ENCODE data around the gene CRLF2.
"Not testable (repeated sequence)": the region's sequence is repeated elsewhere in the genome, so short reads cannot be mapped to it uniquely, and the experiment has no call there.

The CRLF2 gene

DNA sequence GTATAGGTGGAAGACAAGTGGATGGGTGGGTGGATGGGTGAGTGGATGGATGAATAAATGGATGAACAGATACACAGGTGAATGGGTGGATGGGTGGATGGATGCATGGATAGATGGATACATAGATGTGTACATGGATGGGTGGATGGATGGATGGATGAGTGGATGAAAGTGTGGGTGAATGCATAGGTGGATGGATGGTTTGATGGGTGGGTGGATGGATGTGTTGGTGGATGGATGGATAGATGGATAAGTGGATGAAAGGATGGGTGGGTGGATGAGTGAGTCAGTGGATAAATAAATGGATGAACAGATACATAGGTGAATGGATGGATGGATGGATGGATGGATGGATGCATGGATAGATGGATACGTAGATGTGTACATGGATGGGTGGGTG, 1.6 kb downstream of the CRLF2 start:
- DNase-seq = no peak
- Histone ChIP-seq H3K4me3 (no peak overlapping the region), H3K4me1 (peaks cover 0 to under 1% (median 0%) of the 10 kb centered on the region in 4 donors), H3K27ac (no peak overlapping the region), H3K27me3 (no peaks in the 10 kb centered on the region), H3K36me3 (no peaks in the 10 kb centered on the region), H3K9me3 (no peaks in the 10 kb centered on the region)
- intact Hi-C loops (cut with DNase I; ENCODE audit: low total_unique reads) = no loop called here
- TF ChIP-seq, protein P1, sequence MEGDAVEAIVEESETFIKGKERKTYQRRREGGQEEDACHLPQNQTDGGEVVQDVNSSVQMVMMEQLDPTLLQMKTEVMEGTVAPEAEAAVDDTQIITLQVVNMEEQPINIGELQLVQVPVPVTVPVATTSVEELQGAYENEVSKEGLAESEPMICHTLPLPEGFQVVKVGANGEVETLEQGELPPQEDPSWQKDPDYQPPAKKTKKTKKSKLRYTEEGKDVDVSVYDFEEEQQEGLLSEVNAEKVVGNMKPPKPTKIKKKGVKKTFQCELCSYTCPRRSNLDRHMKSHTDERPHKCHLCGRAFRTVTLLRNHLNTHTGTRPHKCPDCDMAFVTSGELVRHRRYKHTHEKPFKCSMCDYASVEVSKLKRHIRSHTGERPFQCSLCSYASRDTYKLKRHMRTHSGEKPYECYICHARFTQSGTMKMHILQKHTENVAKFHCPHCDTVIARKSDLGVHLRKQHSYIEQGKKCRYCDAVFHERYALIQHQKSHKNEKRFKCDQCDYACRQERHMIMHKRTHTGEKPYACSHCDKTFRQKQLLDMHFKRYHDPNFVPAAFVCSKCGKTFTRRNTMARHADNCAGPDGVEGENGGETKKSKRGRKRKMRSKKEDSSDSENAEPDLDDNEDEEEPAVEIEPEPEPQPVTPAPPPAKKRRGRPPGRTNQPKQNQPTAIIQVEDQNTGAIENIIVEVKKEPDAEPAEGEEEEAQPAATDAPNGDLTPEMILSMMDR (IDR thresholded peaks at IDR 0.05) = no peak

DNA sequence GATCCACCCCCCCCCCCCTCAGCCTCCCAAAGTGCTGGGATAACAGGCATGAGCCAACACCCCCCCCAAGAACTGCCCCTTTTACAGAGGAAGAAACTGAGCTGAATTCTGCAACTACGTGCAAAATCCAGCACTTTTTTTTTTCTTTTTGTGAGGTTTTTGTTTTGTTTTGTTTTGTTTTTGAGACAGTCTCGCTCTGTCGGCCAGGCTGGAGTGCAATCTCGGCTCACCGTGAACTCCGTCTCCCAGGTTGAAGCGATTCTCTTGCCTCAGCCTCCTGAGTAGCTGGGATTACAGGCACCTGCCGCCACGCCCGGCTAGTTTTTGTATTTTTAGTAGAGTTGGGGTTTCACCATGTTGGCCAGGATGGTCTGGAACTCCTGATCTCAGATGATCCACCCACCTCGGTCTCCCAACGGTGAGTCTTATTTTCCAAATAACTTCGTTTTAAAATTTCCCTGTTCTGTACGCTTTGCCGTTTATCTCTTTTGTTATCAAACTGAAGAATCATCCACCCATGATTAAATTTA, 4.9 kb downstream of the CRLF2 start:
- Histone ChIP-seq H3K9me3 (no peaks in the 10 kb centered on the region), H3K36me3 (no peaks in the 10 kb centered on the region), H3K27me3 (peaks cover 0 to 3% of the 10 kb centered on the region in 2 donors), H3K4me1 (peaks cover 0 to 15% (median 6%) of the 10 kb centered on the region in 4 donors), H3K4me3 (no peak overlapping the region), H3K27ac (no peak overlapping the region)
- DNase-seq = no peak
- TF ChIP-seq, protein P1 (IDR thresholded peaks at IDR 0.05) = no peak
- intact Hi-C loops (cut with DNase I; ENCODE audit: low total_unique reads) = no loop called here

DNA sequence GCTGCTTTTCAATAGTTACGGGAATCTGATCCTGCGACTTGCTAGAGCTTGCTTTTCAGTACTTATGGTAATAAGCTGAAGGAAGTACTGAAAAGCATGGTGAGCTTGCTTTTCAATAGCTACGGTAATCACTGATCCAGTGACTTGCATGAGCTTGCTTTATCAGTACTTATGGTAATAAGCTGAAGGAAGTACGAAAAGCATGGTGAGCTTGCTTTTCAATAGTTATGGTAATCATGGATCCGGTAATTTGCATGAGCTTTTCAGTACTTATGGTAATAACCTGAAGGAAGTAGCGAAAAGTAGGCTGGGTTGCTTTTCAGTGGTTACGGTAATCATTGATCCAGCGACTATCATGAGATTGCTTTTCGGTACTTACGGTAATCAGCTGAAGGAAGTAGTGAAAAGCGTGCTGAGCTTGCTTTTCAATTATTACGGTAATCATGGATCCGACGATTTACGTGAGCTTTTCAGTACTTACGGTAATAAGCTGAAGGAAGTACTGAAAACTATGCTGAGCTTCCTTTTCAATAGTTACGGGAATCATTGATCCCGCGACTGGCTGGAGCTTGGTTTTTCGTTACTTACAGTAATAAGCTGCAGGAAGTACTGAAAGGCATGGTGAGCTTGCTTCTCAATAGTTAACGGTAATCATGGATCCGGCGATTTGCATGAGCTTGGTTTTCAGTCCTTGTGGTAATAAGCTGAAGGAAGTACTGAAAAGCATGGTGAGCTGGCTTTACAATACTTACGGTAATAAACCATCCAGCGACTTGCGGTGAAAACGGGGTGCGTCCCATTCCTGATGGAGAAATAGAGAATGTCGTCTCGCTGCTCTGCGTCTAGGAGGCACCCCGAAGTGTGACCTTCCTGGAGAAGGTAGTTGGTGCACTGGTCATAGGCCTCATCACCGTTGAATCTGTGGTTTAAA, 6.5 kb downstream of the CRLF2 start:
- peaks cover 0 to 15% (median 6%) of the 10 kb centered on the region in 4 donors for H3K4me1 ChIP-seq
- intact Hi-C loops (cut with DNase I; ENCODE audit: low total_unique reads) = no loop called here
- H3K27me3 ChIP-seq = peaks cover 0 to 3% of the 10 kb centered on the region in 2 donors
- TF ChIP-seq, protein P1 (IDR thresholded peaks at IDR 0.05) = no peak
- DNase-seq = no peak
- H3K9me3 ChIP-seq = no peaks in the 10 kb centered on the region
- H3K27ac ChIP-seq = no peak overlapping the region
- peak overlapping the region; percentile 17 to 39 for H3K4me3 ChIP-seq
- no peaks in the 10 kb centered on the region for H3K36me3 ChIP-seq

DNA sequence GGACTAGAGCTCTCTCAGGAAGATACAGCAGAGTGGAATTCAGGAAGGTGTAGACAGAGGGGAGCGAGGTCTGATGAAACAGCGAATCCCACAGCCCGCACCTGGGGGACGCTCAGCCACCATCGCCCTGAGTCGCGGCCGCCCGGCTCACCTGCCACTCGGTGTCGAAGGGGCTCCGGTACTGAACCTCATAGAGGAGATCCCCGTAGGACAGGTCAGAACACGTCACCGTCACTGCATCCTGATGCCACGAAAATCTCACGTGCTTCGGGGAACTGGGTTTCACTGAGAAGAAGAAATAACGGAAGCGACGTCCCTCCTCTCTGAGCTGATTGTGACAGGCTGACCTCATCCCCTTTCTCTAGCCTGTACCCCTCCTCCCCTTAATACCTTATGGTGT, 10.2 kb downstream of the CRLF2 start:
- intact Hi-C loops (cut with DNase I; ENCODE audit: low total_unique reads) = no loop called here
- TF ChIP-seq, protein P1 (IDR thresholded peaks at IDR 0.05) = no peak
- peaks cover 0 to 15% (median 6%) of the 10 kb centered on the region in 4 donors for H3K4me1 ChIP-seq
- no peak overlapping the region for H3K4me3 ChIP-seq
- peaks cover 0 to 3% of the 10 kb centered on the region in 2 donors for H3K27me3 ChIP-seq
- no peak for DNase-seq
- H3K27ac ChIP-seq = no peak overlapping the region
- no peaks in the 10 kb centered on the region for H3K36me3 ChIP-seq
- no peaks in the 10 kb centered on the region for H3K9me3 ChIP-seq

DNA sequence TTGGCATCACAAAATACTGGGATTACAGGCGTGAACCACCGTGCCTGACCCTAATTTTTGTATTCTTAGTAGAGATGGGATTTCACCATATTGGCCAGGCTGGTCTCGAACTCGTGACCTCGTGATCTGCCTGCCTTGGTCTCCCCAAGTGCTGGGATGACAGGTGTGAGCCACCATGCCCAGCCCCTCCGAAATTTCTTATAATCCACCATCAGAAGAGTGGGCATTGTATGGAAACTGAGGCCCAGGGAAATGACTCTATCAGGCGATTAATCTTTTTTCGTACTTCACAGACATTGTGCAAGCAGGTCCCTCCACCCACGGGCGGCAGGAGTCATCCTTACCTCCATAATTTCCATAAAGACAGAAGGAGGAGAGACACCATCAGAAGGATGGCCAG, 16.0 kb downstream of the CRLF2 start:
- Histone ChIP-seq H3K27ac (no peak overlapping the region), H3K27me3 (no peaks in the 10 kb centered on the region), H3K4me1 (no peaks in the 10 kb centered on the region), H3K9me3 (no peaks in the 10 kb centered on the region), H3K36me3 (no peaks in the 10 kb centered on the region), H3K4me3 (no peak overlapping the region)
- TF ChIP-seq, protein P1 (IDR thresholded peaks at IDR 0.05) = no peak
- intact Hi-C loops (cut with DNase I; ENCODE audit: low total_unique reads) = no loop called here
- no peak for DNase-seq

DNA sequence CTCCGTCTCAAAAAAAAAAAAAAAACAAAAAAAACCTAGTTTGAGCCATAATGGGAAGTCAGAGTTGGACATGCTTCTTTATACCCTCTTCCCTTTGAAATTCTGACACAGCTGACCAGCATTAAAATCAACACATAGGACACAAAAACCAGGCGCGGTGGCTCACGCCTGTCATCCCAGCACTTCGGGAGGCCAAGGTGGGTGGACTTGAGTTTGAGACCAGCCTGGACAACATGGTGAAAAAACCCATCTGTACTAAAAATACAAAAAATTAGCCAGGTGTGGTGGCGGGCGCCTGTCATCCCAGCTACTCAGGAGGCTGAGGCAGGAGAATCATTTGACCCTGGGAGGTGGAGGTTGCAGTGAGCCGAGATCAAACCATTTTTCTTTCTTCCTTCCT, 20.3 kb downstream of the CRLF2 start:
- H3K9me3 ChIP-seq; H3K27me3 ChIP-seq; H3K36me3 ChIP-seq; H3K27ac ChIP-seq; H3K4me1 ChIP-seq; DNase-seq; intact Hi-C loops (cut with DNase I; ENCODE audit: low total_unique reads); H3K4me3 ChIP-seq: not testable (repeated sequence)

All from tibial artery (tissue), 4 donors.